ENCODE data around the gene SPATA7.

SPATA7 gene

GRCh38 chr14:88348546-88348945 is 36.9 kb upstream of the SPATA7 start:
- Histone ChIP-seq H3K4me2 (no peak overlapping the region), H3K9ac (no peak overlapping the region)

GRCh38 chr14:88351966-88352691 is 33.3 kb upstream of the SPATA7 start:
- Histone ChIP-seq H3K36me3 (ENCODE audit: insufficient read depth) (no peaks in the 10 kb centered on the region), H2AFZ (ENCODE audit: low read depth) (no peak overlapping the region), H3K4me2 (no peak overlapping the region), H4K20me1 (ENCODE audit: insufficient read depth) (no peaks in the 10 kb centered on the region), H3K4me1 (ENCODE audit: low read depth, poor library complexity, severe bottlenecking) (no peaks in the 10 kb centered on the region), H3K4me3 (IDR thresholded peaks at IDR 0.05; ENCODE audit: insufficient read depth, low read depth, low read length) (no peak overlapping the region), H3K27ac (no peak overlapping the region), H3K79me2 (ENCODE audit: insufficient read depth, low read depth) (no peaks in the 10 kb centered on the region), H3K9ac (no peak overlapping the region), H3K27me3 (ENCODE audit: insufficient read depth, low read depth) (no peaks in the 10 kb centered on the region)
- no peak for TF ChIP-seq CTCF (conservative IDR thresholded peaks at IDR 0.05; ENCODE audit: low read depth, low read length)

More at GRCh38 chr14:88348546-88348945, 36.9 kb upstream of the SPATA7 start:
- TF ChIP-seq CTCF (conservative IDR thresholded peaks at IDR 0.05; ENCODE audit: low read depth, low read length), result no peak
- H3K36me3 ChIP-seq (ENCODE audit: insufficient read depth), result no peaks in the 10 kb centered on the region
- no peak overlapping the region for H3K27ac ChIP-seq
- H4K20me1 ChIP-seq (ENCODE audit: insufficient read depth), result no peaks in the 10 kb centered on the region
- H2AFZ ChIP-seq (ENCODE audit: low read depth), result no peak overlapping the region
- H3K4me3 ChIP-seq (IDR thresholded peaks at IDR 0.05; ENCODE audit: insufficient read depth, low read depth, low read length), result no peak overlapping the region
- H3K4me1 ChIP-seq (ENCODE audit: low read depth, poor library complexity, severe bottlenecking), result no peaks in the 10 kb centered on the region
- no peaks in the 10 kb centered on the region for H3K27me3 ChIP-seq (ENCODE audit: insufficient read depth, low read depth)
- no peaks in the 10 kb centered on the region for H3K79me2 ChIP-seq (ENCODE audit: insufficient read depth, low read depth)

GRCh38 chr14:88352698-88353097 is 32.8 kb upstream of the SPATA7 start:
- no peak for TF ChIP-seq CTCF (conservative IDR thresholded peaks at IDR 0.05; ENCODE audit: low read depth, low read length)
- H2AFZ ChIP-seq (ENCODE audit: low read depth), result no peak overlapping the region

GRCh38 chr14:88354358-88354757 is 31.1 kb upstream of the SPATA7 start:
- H3K27ac ChIP-seq, result no peak overlapping the region
- no peaks in the 10 kb centered on the region for H4K20me1 ChIP-seq (ENCODE audit: insufficient read depth)
- H2AFZ ChIP-seq (ENCODE audit: low read depth), result no peak overlapping the region
- TF ChIP-seq CTCF (conservative IDR thresholded peaks at IDR 0.05; ENCODE audit: low read depth, low read length), result no peak
- no peak overlapping the region for H3K4me2 ChIP-seq
- no peaks in the 10 kb centered on the region for H3K4me1 ChIP-seq (ENCODE audit: low read depth, poor library complexity, severe bottlenecking)
- H3K79me2 ChIP-seq (ENCODE audit: insufficient read depth, low read depth), result no peaks in the 10 kb centered on the region
- H3K27me3 ChIP-seq (ENCODE audit: insufficient read depth, low read depth), result no peaks in the 10 kb centered on the region
- no peaks in the 10 kb centered on the region for H3K36me3 ChIP-seq (ENCODE audit: insufficient read depth)
- H3K9ac ChIP-seq, result no peak overlapping the region
- H3K4me3 ChIP-seq (IDR thresholded peaks at IDR 0.05; ENCODE audit: insufficient read depth, low read depth, low read length), result no peak overlapping the region

More at GRCh38 chr14:88352698-88353097, 32.8 kb upstream of the SPATA7 start:
- Histone ChIP-seq H3K4me1 (ENCODE audit: low read depth, poor library complexity, severe bottlenecking) (no peaks in the 10 kb centered on the region), H3K4me2 (no peak overlapping the region), H4K20me1 (ENCODE audit: insufficient read depth) (no peaks in the 10 kb centered on the region), H3K36me3 (ENCODE audit: insufficient read depth) (no peaks in the 10 kb centered on the region), H3K79me2 (ENCODE audit: insufficient read depth, low read depth) (no peaks in the 10 kb centered on the region), H3K27ac (no peak overlapping the region), H3K4me3 (IDR thresholded peaks at IDR 0.05; ENCODE audit: insufficient read depth, low read depth, low read length) (no peak overlapping the region), H3K27me3 (ENCODE audit: insufficient read depth, low read depth) (no peaks in the 10 kb centered on the region), H3K9ac (no peak overlapping the region)
